Progenitor cell of endocrine pancreas (in vitro differentiated cells): ENCODE results near the gene SH3PXD2A. TPM values are rescaled to one million over a fixed set of nuclear protein-coding genes. Genes with fewer than 3 reads are reported as not detected.
"Not testable (repeated sequence)": the region's sequence is repeated elsewhere in the genome, so short reads cannot be mapped to it uniquely, and the experiment has no call there.

Source experiments
- DNase-seq: peaks from one replicate; pipeline ENCODE4 v3.0.0; 2021; ENCODE audit warnings: low spot score; ENCODE audit not compliant: unreplicated experiment
- H3K27ac Mint-ChIP-seq: 2 replicates; pipeline ENCODE4 v1.8.0; 2021; ENCODE audit warnings: mild to moderate bottlenecking, moderate library complexity, mixed read lengths
- H3K27me3 Mint-ChIP-seq: 2 replicates; pipeline ENCODE4 v1.8.0; 2021; ENCODE audit warnings: mixed read lengths
- H3K36me3 Mint-ChIP-seq: 2 replicates; pipeline ENCODE4 v1.8.0; 2022; ENCODE audit warnings: mixed read lengths; ENCODE audit not compliant: insufficient read depth
- H3K4me1 Mint-ChIP-seq: 2 replicates; pipeline ENCODE4 v1.8.0; 2021; ENCODE audit warnings: low read depth, mixed read lengths
- H3K4me3 Mint-ChIP-seq: 2 replicates; pipeline ENCODE4 v1.8.0; 2021; ENCODE audit warnings: low read depth, mild to moderate bottlenecking, moderate library complexity, mixed read lengths
- H3K9me3 Mint-ChIP-seq: 2 replicates; pipeline ENCODE4 v1.8.0; 2021; ENCODE audit warnings: low read depth, mixed read lengths
- total RNA-seq: library from RNA; stranded (reverse); gene quantifications from 2 replicates; pipeline ENCODE4 v1.2.1, GENCODE V29; 2021
- TF ChIP-seq, protein P1 (sequence below): fragments of 200-600 bp; sonication (generic); IDR thresholded peaks from one replicate; pipeline ENCODE4 v1.5.0; 2021; ENCODE audit warnings: antibody characterized with exemption, mild to moderate bottlenecking; ENCODE audit not compliant: unreplicated experiment

Gene SH3PXD2A
- total RNA-seq, 1 donor from 2014 or later, result 28.0 TPM

- no peaks in the 10 kb centered on the region for H3K27me3 Mint-ChIP-seq
These were observed 217.3 kb downstream of the SH3PXD2A start for GRCh38 chr10:103637927-103638557.

DNA sequence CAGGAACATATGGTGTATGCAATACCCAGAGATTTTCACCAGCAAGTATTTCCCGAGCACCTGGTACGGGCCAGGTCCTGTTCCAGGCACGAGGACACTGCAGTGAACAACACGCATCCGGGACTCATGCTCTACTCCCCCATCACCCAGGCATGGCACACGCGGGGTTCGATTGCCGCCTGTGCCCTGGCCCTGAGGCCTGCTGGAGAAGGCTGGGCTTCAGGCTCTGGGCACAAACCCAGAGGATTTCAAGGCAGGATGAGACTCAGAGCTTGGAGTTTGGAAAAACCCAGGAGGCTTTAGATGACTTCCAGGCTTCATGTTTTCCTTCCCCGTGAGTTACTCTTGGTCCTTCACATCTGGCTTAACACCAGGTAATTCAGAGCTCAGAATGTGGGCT is 218.4 kb downstream of the SH3PXD2A start:
- Mint-ChIP-seq H3K4me1 (peaks cover 3% of the 10 kb centered on the region), H3K4me3 (no peak overlapping the region), H3K36me3 (peaks cover 3% of the 10 kb centered on the region), H3K9me3 (no peaks in the 10 kb centered on the region), H3K27me3 (no peaks in the 10 kb centered on the region), H3K27ac (no peak overlapping the region)
- TF ChIP-seq, protein P1, sequence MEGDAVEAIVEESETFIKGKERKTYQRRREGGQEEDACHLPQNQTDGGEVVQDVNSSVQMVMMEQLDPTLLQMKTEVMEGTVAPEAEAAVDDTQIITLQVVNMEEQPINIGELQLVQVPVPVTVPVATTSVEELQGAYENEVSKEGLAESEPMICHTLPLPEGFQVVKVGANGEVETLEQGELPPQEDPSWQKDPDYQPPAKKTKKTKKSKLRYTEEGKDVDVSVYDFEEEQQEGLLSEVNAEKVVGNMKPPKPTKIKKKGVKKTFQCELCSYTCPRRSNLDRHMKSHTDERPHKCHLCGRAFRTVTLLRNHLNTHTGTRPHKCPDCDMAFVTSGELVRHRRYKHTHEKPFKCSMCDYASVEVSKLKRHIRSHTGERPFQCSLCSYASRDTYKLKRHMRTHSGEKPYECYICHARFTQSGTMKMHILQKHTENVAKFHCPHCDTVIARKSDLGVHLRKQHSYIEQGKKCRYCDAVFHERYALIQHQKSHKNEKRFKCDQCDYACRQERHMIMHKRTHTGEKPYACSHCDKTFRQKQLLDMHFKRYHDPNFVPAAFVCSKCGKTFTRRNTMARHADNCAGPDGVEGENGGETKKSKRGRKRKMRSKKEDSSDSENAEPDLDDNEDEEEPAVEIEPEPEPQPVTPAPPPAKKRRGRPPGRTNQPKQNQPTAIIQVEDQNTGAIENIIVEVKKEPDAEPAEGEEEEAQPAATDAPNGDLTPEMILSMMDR, result no peak
- no peak for DNase-seq

More at GRCh38 chr10:103637927-103638557, 217.3 kb downstream of the SH3PXD2A start:
- Mint-ChIP-seq H3K4me1 (peaks cover 3% of the 10 kb centered on the region), H3K4me3 (no peak overlapping the region), H3K9me3 (no peaks in the 10 kb centered on the region), H3K36me3 (peaks cover 2% of the 10 kb centered on the region), H3K27ac (no peak overlapping the region)
- TF ChIP-seq, protein P1, result no peak
- DNase-seq, result no peak

DNA sequence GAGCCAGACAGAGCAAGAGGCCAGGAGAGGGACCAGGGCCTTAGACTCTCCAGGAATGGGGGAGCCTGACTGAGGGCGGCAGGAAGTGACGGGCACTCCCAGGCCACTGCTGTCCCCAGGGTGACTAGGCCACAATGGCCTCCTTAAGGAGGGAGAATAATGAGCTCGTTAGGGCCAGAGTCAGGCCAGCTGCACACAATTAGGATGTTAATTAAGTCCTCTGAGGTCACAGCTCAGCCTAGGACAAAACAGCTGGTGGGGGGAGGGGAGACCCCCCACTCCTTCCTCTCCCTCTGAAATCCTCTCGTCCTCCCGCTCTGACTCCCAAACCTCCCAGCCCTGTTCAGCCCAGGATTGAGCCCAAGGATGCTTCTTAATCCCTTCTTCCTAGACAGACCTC is 218.9 kb downstream of the SH3PXD2A start:
- TF ChIP-seq, protein P1, result no peak
- Mint-ChIP-seq H3K36me3 (peaks cover 3% of the 10 kb centered on the region), H3K4me1 (peaks cover 3% of the 10 kb centered on the region), H3K9me3 (no peaks in the 10 kb centered on the region), H3K27me3 (no peaks in the 10 kb centered on the region), H3K4me3 (no peak overlapping the region), H3K27ac (no peak overlapping the region)
- no peak for DNase-seq

DNA sequence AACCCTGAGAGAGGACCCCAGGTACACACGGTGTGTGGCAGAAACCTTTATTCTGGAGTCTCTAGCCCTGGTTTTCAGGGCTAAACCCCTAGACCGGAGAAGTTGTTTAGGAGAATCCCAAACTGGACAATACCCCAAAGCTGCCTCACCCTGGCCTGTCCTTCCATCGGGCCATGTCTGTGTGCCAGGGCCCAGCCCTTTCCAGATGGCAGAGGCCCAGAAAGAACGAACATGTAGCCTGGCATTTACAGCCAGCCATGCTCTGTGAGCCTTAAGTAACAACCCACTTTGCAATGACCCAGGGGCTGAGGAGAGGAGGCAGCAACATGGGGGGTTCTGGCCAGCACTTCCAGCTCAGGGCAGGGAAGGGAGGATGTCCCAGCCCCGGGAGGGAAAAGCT is 219.8 kb downstream of the SH3PXD2A start:
- H3K36me3 Mint-ChIP-seq, result peaks cover 3% of the 10 kb centered on the region

GRCh38 chr10:103633846-103634245 is 221.5 kb downstream of the SH3PXD2A start:
- DNase-seq, result no peak
- H3K9me3 Mint-ChIP-seq, result no peaks in the 10 kb centered on the region
- TF ChIP-seq, protein P1, result no peak
- H3K4me1 Mint-ChIP-seq, result peaks cover 3% of the 10 kb centered on the region
- no peak overlapping the region for H3K27ac Mint-ChIP-seq
- no peak overlapping the region for H3K4me3 Mint-ChIP-seq
- no peaks in the 10 kb centered on the region for H3K27me3 Mint-ChIP-seq
- peaks cover 3% of the 10 kb centered on the region for H3K36me3 Mint-ChIP-seq

More for the DNA sequence above, 219.8 kb downstream of the SH3PXD2A start:
- TF ChIP-seq, protein P1, result no peak
- H3K4me3 Mint-ChIP-seq, result no peak overlapping the region
- no peak for DNase-seq
- H3K4me1 Mint-ChIP-seq, result peaks cover 3% of the 10 kb centered on the region
- no peak overlapping the region for H3K27ac Mint-ChIP-seq
- no peaks in the 10 kb centered on the region for H3K9me3 Mint-ChIP-seq
- H3K27me3 Mint-ChIP-seq, result no peaks in the 10 kb centered on the region

- H3K4me3 Mint-ChIP-seq, H3K27me3 Mint-ChIP-seq, H3K36me3 Mint-ChIP-seq, H3K27ac Mint-ChIP-seq, DNase-seq, H3K9me3 Mint-ChIP-seq, H3K4me1 Mint-ChIP-seq: not testable (repeated sequence)
These were observed 222.5 kb downstream of the SH3PXD2A start for GRCh38 chr10:103632871-103633270.
